OCI-LY3 (cell line): ENCODE data around the gene STRADB.

Source experiments
- CTCF ChIP-seq: fragments of 200-600, 300-600 bp; sonication (generic); IDR thresholded peaks from 2 replicates; pipeline ENCODE4 v1.5.1; 2014; ENCODE audit warnings: antibody characterized with exemption, low read length, low read depth
- EZH2phosphoT487 ChIP-seq: fragments of 200-600 bp; shearing (Covaris generic); IDR thresholded peaks from 2 replicates; pipeline ENCODE4 v1.6.1; 2018; ENCODE audit warnings: antibody characterized with exemption, mixed run types, low read depth

GRCh38 chr2:201444746-201445465, 6.6 kb upstream of the STRADB start:
- TF ChIP-seq CTCF, result no peak
- no peak for TF ChIP-seq EZH2phosphoT487
